Parathyroid adenoma (tissue), 2 donors: ENCODE measurements around the gene SNX25.
"Not testable (repeated sequence)": the region's sequence is repeated elsewhere in the genome, so short reads cannot be mapped to it uniquely, and the experiment has no call there.

Experiments used
- H2AFZ ChIP-seq: fragments of 300-600 bp; sonication (generic); one replicate; pipeline ENCODE4 v1.7.0; 2017; ENCODE audit warnings: antibody characterized with exemption, mild to moderate bottlenecking
- H3K27ac ChIP-seq: fragments of 300-600 bp; sonication (generic); one replicate; pipeline ENCODE4 v1.7.0; 2017
- H3K27me3 ChIP-seq: fragments of 300-600 bp; sonication (generic); one replicate; pipeline ENCODE4 v1.7.0; 2017; ENCODE audit warnings: low read length; ENCODE audit not compliant: control insufficient read depth, insufficient read depth
- H3K36me3 ChIP-seq: fragments of 300-600 bp; sonication (generic); one replicate; pipeline ENCODE4 v1.7.0; 2017; ENCODE audit warnings: low read length; ENCODE audit not compliant: control insufficient read depth, insufficient read depth
- H3K4me1 ChIP-seq: fragments of 300-600 bp; sonication (generic); one replicate; pipeline ENCODE4 v1.7.0; 2017; ENCODE audit warnings: control low read depth
- H3K4me2 ChIP-seq: fragments of 300-600 bp; sonication (generic); one replicate; pipeline ENCODE4 v1.7.0; 2017; ENCODE audit warnings: low read length
- H3K4me3 ChIP-seq: fragments of 300-600 bp; sonication (generic); one replicate; pipeline ENCODE4 v1.7.0; 2017; ENCODE audit warnings: low read depth, low read length
- H3K79me2 ChIP-seq: fragments of 300-600 bp; sonication (generic); one replicate; pipeline ENCODE4 v1.7.0; 2017; ENCODE audit warnings: control low read depth
- H3K9ac ChIP-seq: fragments of 300-600 bp; sonication (generic); one replicate; pipeline ENCODE4 v1.7.0; 2017; ENCODE audit warnings: mild to moderate bottlenecking
- H3K9me3 ChIP-seq: fragments of 300-600 bp; sonication (generic); one replicate; pipeline ENCODE4 v1.7.0; 2017; ENCODE audit warnings: low read length; ENCODE audit not compliant: control insufficient read depth
- TF ChIP-seq, protein P1 (sequence below): fragments of 300-600 bp; sonication (generic); IDR thresholded peaks from one replicate; pipeline ENCODE4 v1.7.0; 2017; ENCODE audit warnings: antibody characterized with exemption, mild to moderate bottlenecking
- donor health status: primary hyperparathyroidism.

SNX25 gene

DNA sequence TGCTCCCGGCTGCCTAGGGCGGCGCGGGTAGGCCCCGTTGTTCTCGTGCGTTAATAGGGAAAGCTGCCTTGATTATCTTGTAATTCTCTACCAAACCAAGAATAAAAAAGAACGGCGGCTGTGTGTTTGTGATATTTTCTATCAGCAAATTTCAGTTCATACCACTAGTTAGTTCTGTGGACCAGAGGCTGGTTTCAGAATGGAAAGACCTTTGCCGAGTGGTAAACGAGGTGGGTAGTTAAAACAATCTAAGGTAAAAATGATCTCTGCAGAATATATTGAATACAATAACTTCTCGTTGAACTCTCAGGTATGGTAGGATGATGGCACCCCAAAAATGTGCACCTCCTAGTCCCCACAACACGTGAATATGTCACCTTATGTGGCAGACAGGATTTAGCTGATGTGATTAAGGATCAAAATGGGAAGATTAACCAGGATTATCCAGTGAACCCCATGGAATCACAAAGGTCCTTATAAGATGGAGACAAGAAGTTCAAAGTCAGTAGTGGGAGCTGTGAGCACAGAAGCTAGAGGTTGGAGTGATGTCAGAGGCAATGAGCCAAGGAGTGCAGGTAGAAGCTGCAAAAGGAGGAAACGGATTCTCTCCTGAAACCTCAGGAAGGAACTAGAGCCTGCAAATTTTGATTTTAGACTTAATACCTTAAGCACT lies 5.0 kb upstream of the SNX25 start:
- TF ChIP-seq, protein P1, sequence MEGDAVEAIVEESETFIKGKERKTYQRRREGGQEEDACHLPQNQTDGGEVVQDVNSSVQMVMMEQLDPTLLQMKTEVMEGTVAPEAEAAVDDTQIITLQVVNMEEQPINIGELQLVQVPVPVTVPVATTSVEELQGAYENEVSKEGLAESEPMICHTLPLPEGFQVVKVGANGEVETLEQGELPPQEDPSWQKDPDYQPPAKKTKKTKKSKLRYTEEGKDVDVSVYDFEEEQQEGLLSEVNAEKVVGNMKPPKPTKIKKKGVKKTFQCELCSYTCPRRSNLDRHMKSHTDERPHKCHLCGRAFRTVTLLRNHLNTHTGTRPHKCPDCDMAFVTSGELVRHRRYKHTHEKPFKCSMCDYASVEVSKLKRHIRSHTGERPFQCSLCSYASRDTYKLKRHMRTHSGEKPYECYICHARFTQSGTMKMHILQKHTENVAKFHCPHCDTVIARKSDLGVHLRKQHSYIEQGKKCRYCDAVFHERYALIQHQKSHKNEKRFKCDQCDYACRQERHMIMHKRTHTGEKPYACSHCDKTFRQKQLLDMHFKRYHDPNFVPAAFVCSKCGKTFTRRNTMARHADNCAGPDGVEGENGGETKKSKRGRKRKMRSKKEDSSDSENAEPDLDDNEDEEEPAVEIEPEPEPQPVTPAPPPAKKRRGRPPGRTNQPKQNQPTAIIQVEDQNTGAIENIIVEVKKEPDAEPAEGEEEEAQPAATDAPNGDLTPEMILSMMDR, result no peak
- Histone ChIP-seq H3K9me3 (no peaks in the 10 kb centered on the region), H3K9ac (no peak overlapping the region), H3K79me2 (no peaks in the 10 kb centered on the region), H3K4me3 (peak overlapping the region; percentile 81), H2AFZ (peak overlapping the region; percentile 80), H3K4me2 (peak overlapping the region; percentile 49), H3K36me3 (no peaks in the 10 kb centered on the region), H3K27me3 (no peaks in the 10 kb centered on the region), H3K27ac (peak overlapping the region; percentile 77), H3K4me1 (peaks cover 9% of the 10 kb centered on the region)

DNA sequence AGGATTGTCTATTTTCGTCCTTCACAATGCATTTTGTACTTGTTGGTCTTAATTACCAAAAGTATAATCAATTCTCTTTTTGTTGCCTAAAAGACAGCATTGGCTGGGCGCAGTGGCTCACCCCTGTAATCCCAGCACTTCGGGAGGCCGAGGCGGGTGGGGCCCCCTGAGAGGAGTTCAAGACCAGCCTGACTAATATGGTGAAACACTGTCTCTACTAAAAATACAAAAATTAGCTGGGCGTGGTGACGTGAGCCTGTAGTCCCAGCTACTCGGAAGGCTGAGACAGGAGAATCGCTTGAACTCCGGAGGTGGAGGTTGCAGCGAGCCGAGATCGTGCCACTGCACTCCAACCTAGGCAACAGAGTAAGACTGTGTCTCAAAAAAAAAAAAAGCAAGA lies 4.3 kb upstream of the SNX25 start:
- not testable (repeated sequence) for H3K4me2 ChIP-seq, H3K4me3 ChIP-seq, H3K27me3 ChIP-seq, H3K79me2 ChIP-seq, H3K9ac ChIP-seq, H3K4me1 ChIP-seq, H2AFZ ChIP-seq, H3K27ac ChIP-seq, H3K9me3 ChIP-seq, H3K36me3 ChIP-seq

DNA sequence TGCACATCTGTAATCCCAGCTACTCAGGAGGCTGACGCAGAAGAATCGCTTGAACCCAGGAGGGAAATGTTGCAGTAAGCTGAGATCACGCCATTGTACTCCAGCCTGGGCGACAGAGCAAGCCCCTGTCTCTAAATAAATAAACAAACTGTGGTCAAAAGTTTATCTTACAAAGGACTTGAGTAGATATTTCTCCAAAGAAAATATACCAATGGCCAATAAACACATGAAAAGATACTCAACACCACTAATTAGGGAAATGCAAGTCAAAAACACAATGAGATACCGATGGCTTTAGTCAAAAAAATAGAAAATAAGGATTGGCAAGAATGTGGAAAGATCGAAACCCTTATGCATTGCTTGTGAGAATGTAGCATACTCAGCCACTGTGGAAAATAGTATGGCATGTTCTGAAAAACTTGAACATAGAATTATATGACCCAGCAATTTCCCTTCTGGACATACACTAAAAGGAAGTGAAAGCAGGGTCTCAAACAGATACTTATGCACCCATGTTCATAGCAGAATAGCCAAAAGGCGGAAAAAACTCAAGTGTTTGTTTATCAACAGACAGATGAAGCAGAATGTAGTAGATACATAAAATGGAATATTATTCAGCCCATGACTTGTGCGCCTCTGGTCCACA lies 3.6 kb upstream of the SNX25 start:
- H3K4me1 ChIP-seq, result peaks cover 9% of the 10 kb centered on the region
- no peak overlapping the region for H3K9ac ChIP-seq
- TF ChIP-seq, protein P1, result no peak
- H2AFZ ChIP-seq, result no peak overlapping the region
- H3K4me2 ChIP-seq, result no peak overlapping the region
- H3K79me2 ChIP-seq, result no peaks in the 10 kb centered on the region
- no peaks in the 10 kb centered on the region for H3K9me3 ChIP-seq
- no peaks in the 10 kb centered on the region for H3K27me3 ChIP-seq
- H3K36me3 ChIP-seq, result no peaks in the 10 kb centered on the region
- no peak overlapping the region for H3K4me3 ChIP-seq
- no peak overlapping the region for H3K27ac ChIP-seq

DNA sequence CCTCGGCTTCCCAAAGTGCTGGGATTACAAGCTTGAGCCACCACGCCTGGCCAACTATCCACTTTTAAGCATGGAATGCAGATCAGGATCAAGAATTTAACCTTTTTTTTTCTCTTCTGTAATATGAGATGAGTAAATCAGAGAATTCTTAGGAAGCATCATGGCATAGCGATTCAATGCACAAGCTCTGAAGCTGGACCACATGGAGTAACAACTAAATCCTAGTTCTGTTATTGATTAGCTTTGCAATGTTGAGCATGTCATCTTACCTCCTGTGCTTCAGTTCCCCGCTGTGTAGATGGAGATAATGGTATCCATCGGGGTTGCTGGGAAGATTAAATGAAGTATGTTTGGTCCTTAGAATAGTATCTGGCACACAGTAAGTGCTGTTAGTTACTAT lies 1.9 kb upstream of the SNX25 start:
- TF ChIP-seq, protein P1, result no peak
- peaks cover 7% of the 10 kb centered on the region for H3K4me1 ChIP-seq
- no peaks in the 10 kb centered on the region for H3K36me3 ChIP-seq
- no peaks in the 10 kb centered on the region for H3K9me3 ChIP-seq
- no peaks in the 10 kb centered on the region for H3K27me3 ChIP-seq
- H3K4me2 ChIP-seq, result no peak overlapping the region
- no peak overlapping the region for H2AFZ ChIP-seq
- H3K9ac ChIP-seq, result no peak overlapping the region
- no peak overlapping the region for H3K27ac ChIP-seq
- no peak overlapping the region for H3K4me3 ChIP-seq
- no peaks in the 10 kb centered on the region for H3K79me2 ChIP-seq

DNA sequence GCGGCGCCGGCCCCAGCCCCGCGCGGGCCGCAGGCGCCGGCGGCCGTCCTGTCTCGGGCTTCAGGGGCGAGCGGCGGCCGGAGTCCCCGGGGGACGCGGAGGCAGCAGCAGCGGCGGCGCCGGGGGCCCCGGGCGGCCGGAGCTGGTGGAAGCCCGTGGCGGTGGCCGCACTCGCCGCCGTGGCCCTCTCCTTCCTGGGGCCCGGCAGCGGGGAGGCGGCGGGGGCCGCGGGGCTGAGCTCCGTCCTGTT lies 379 bp downstream of the SNX25 start:
- H3K36me3 ChIP-seq, H3K27me3 ChIP-seq, H3K4me1 ChIP-seq, H3K9ac ChIP-seq, H3K4me2 ChIP-seq, H2AFZ ChIP-seq, H3K9me3 ChIP-seq, H3K27ac ChIP-seq, H3K79me2 ChIP-seq: not testable (repeated sequence)
- H3K4me3 ChIP-seq, result peak overlapping the region; percentile 49
